Measurements from ENCODE around the gene CDC20B. TPM values are rescaled to one million over a fixed set of nuclear protein-coding genes. Genes with fewer than 3 reads are reported as not detected.

Gene CDC20B
- total and polyA plus RNA-seq, 2 experiments from 2014 or later: not detected

- Histone ChIP-seq H3K4me2 (no peak overlapping the region), H3K9me2 (ENCODE audit: insufficient read depth) (no peaks in the 10 kb centered on the region), H3K36me3 (ENCODE audit: insufficient read depth) (no peaks in the 10 kb centered on the region), H3K79me2 (replicated peaks; ENCODE audit: insufficient read depth) (no peaks in the 10 kb centered on the region), H3K27ac (ENCODE audit: low read depth) (no peak overlapping the region), H3K4me3 (no peak overlapping the region), H2AFZ (peak overlapping the region; percentile 74; the same call in 1 of the 2 replicates), H3F3A (replicated peaks; ENCODE audit: low read depth) (no peaks in the 10 kb centered on the region), H4K20me1 (replicated peaks; ENCODE audit: insufficient read depth) (no peaks in the 10 kb centered on the region), H3K27me3 (ENCODE audit: insufficient read depth) (no peaks in the 10 kb centered on the region), H3K4me1 (ENCODE audit: insufficient read depth) (no peaks in the 10 kb centered on the region)
- Mint-ChIP-seq H3K9me3 (peaks cover 2% of the 10 kb centered on the region; the same call in 2 of the 3 replicates), H3K27me3 (ENCODE audit: insufficient read depth, low read depth, poor library complexity) (peaks cover 4% of the 10 kb centered on the region), H3K4me3 (no peak overlapping the region), H3K27ac (no peak overlapping the region), H3K4me1 (no peaks in the 10 kb centered on the region), H3K36me3 (ENCODE audit: low read depth) (no peaks in the 10 kb centered on the region)
- DNase-seq (ENCODE audit: low spot score) (no peak), ATAC-seq (no peak)
- no peak for TF ChIP-seq STAT1 (IDR thresholded peaks at IDR 0.05; ENCODE audit: unreplicated experiment)
- no peak for TF ChIP-seq CREB1 (CRISPR knock-in tag; IDR thresholded peaks at IDR 0.05; ENCODE audit: low read depth)
- no peak for TF ChIP-seq NANOG (IDR thresholded peaks at IDR 0.05; ENCODE audit: borderline replicate concordance)
- TF ChIP-seq, protein P1, sequence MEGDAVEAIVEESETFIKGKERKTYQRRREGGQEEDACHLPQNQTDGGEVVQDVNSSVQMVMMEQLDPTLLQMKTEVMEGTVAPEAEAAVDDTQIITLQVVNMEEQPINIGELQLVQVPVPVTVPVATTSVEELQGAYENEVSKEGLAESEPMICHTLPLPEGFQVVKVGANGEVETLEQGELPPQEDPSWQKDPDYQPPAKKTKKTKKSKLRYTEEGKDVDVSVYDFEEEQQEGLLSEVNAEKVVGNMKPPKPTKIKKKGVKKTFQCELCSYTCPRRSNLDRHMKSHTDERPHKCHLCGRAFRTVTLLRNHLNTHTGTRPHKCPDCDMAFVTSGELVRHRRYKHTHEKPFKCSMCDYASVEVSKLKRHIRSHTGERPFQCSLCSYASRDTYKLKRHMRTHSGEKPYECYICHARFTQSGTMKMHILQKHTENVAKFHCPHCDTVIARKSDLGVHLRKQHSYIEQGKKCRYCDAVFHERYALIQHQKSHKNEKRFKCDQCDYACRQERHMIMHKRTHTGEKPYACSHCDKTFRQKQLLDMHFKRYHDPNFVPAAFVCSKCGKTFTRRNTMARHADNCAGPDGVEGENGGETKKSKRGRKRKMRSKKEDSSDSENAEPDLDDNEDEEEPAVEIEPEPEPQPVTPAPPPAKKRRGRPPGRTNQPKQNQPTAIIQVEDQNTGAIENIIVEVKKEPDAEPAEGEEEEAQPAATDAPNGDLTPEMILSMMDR (conservative IDR thresholded peaks at IDR 0.05; ENCODE audit: low read depth in 2 of 2): no peak
- no peak for TF ChIP-seq ETS1 (IDR thresholded peaks at IDR 0.05)
- no peak for TF ChIP-seq ZNF462 (CRISPR knock-in tag; IDR thresholded peaks at IDR 0.05)
- TF ChIP-seq POLR2AphosphoS5 (IDR thresholded peaks at IDR 0.05; ENCODE audit: low read depth): no peak
- no peak for TF ChIP-seq EZH2phosphoT487 (IDR thresholded peaks at IDR 0.05; ENCODE audit: unreplicated experiment)
- TF ChIP-seq, protein P2, sequence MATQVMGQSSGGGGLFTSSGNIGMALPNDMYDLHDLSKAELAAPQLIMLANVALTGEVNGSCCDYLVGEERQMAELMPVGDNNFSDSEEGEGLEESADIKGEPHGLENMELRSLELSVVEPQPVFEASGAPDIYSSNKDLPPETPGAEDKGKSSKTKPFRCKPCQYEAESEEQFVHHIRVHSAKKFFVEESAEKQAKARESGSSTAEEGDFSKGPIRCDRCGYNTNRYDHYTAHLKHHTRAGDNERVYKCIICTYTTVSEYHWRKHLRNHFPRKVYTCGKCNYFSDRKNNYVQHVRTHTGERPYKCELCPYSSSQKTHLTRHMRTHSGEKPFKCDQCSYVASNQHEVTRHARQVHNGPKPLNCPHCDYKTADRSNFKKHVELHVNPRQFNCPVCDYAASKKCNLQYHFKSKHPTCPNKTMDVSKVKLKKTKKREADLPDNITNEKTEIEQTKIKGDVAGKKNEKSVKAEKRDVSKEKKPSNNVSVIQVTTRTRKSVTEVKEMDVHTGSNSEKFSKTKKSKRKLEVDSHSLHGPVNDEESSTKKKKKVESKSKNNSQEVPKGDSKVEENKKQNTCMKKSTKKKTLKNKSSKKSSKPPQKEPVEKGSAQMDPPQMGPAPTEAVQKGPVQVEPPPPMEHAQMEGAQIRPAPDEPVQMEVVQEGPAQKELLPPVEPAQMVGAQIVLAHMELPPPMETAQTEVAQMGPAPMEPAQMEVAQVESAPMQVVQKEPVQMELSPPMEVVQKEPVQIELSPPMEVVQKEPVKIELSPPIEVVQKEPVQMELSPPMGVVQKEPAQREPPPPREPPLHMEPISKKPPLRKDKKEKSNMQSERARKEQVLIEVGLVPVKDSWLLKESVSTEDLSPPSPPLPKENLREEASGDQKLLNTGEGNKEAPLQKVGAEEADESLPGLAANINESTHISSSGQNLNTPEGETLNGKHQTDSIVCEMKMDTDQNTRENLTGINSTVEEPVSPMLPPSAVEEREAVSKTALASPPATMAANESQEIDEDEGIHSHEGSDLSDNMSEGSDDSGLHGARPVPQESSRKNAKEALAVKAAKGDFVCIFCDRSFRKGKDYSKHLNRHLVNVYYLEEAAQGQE (IDR thresholded peaks at IDR 0.05; ENCODE audit: unreplicated experiment): no peak
- no peak for TF ChIP-seq ZNF331 (CRISPR knock-in tag; IDR thresholded peaks at IDR 0.05; ENCODE audit: low read depth)
- no peak for TF ChIP-seq ZNF114 (CRISPR knock-in tag; IDR thresholded peaks at IDR 0.05)
- no peak for TF ChIP-seq JUNB (IDR thresholded peaks at IDR 0.05; ENCODE audit: unreplicated experiment)
- no peak for TF ChIP-seq EZH2 (IDR thresholded peaks at IDR 0.05; ENCODE audit: low read depth, unreplicated experiment)
Measured at GRCh38 chr5:55151923-55152842, 20.8 kb downstream of the CDC20B start.
